Endometrial microvascular endothelial cells (primary cell): Measurements from ENCODE around the gene PTPRT. TPM values are rescaled to one million over a fixed set of nuclear protein-coding genes. Genes with fewer than 3 reads are reported as not detected.

Experiments used
- in situ Hi-C: cut with HindIII; loops from 2 replicates; pipeline ENCODE4 v1.10.0; 2017; ENCODE audit warnings: low sequenced_read_pairs, low pct_unique_long_range_greater_than_20kb; ENCODE audit errors: inconsistent ontology term
- total RNA-seq: library from RNA; depleted of rRNA; stranded (reverse); fragments of >200 nt; gene quantifications from one replicate; pipeline ENCODE4 v1.2.3, GENCODE V29; 2015; ENCODE audit errors: inconsistent ontology term

The PTPRT gene
- total RNA-seq, 1 donor from 2014 or later, result not detected

- in situ Hi-C loops, result no loop called here
Observed at GRCh38 chr20:42895020-42895419, 294.7 kb downstream of the PTPRT start.

DNA sequence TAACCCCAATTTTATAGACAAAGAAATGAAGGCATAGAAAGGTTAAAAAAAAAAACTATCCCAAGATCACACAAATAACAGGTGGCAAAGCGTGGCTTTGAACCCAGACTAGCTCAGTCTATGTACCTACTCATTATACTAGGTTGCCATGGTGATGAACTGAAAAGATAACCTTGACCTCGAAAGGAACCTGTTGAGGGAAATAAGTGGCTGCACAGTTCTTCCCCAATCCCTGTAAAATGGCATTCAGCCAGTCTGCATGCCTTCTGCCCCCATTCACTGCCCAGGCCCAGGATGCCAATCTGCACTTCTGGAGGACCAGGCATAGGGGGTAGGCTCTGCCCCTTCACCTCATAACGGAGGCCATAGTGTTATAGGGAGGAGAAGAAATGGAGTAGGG, 295.2 kb downstream of the PTPRT start:
- in situ Hi-C loops, result no loop called here

- in situ Hi-C loops, result no loop called here
Observed at GRCh38 chr20:42889517-42889916, 300.2 kb downstream of the PTPRT start.

DNA sequence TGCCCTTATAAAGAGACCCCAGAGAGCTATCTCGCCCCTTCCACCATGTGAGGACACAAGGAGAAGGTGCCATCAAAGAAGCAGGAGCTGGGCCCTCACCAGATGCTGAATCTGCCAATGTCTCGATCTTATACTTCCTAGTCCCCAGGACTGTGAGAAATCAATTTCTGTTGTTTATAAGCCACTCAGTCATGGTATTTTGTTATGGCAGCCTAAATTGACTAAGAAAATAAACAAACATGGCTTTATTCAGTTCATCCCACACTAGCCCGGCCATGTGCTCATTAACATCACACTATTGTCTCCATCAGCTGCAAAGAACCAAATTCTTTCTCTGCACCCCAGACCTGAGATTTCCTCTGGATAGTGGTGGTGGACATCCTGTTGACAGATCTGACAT, 302.4 kb downstream of the PTPRT start:
- in situ Hi-C loops, result no loop called here

GRCh38 chr20:42886801-42887200, 302.9 kb downstream of the PTPRT start:
- in situ Hi-C loops, result no loop called here

GRCh38 chr20:42886046-42886445, 303.7 kb downstream of the PTPRT start:
- in situ Hi-C loops, result no loop called here

- in situ Hi-C loops, result no loop called here
Observed at GRCh38 chr20:42875581-42875980, 314.1 kb downstream of the PTPRT start.

- in situ Hi-C loops, result no loop called here
Observed at GRCh38 chr20:42873259-42873658, 316.4 kb downstream of the PTPRT start.

DNA sequence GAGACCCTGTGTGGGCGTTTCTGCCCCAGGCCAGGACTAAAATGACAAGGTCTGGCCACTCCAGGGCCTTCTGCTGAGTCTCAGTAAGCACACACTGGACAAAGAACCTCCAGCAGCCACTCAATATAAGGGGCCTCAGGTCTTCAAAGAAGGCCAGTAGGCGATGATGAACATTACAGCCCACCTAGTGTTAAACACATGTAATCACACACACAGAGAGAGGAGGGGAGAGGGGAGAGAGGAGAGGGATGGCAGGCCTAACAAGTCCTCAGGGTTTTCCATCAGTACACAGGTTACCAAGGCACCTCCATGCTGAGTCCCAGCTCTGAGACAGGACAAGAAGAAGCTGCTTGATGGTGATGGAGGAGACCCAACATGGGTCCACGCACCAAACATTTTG, 325.6 kb downstream of the PTPRT start:
- in situ Hi-C loops, result no loop called here

- in situ Hi-C loops, result no loop called here
Observed at GRCh38 chr20:42862446-42862845, 327.3 kb downstream of the PTPRT start.

DNA sequence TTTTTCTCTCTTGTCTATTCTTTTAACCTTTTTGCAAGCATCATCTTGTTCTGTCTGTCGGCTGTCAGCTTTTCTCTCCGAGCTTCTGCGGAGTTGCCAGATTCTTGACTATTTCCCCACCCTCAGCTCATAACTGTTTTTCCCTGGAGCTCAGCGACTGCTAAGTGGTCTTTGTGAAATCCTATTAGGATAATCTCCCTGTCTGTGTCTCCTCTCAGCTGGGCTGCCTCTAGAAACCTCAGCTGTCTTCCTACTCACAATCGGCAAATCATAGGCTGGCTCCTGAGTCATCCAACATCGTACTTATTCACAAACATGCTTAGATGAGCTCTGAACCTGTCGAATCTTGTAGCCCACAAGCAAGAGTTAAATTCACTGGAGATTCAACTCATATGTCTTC, 332.3 kb downstream of the PTPRT start:
- in situ Hi-C loops, result no loop called here

DNA sequence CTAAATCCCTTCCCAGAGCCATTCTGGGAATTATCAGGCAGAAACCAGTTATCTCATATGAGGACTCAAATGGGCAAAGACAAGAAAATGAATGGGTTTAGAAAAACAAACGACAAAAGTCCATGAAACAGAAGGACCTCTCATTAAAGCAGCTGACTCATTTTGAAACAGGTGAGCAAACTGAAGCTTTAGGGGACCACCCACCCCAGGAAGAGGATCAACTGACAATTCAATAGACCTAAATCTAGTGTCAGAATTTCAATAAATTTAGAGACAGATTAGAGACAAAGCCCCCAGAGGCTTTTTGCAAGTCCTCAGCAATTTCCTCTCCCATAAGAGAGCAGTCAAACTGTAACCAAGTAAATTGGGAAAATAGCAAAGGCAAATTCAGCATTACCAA, 333.8 kb downstream of the PTPRT start:
- in situ Hi-C loops, result no loop called here

GRCh38 chr20:42852691-42853090, 337.0 kb downstream of the PTPRT start:
- in situ Hi-C loops, result no loop called here

DNA sequence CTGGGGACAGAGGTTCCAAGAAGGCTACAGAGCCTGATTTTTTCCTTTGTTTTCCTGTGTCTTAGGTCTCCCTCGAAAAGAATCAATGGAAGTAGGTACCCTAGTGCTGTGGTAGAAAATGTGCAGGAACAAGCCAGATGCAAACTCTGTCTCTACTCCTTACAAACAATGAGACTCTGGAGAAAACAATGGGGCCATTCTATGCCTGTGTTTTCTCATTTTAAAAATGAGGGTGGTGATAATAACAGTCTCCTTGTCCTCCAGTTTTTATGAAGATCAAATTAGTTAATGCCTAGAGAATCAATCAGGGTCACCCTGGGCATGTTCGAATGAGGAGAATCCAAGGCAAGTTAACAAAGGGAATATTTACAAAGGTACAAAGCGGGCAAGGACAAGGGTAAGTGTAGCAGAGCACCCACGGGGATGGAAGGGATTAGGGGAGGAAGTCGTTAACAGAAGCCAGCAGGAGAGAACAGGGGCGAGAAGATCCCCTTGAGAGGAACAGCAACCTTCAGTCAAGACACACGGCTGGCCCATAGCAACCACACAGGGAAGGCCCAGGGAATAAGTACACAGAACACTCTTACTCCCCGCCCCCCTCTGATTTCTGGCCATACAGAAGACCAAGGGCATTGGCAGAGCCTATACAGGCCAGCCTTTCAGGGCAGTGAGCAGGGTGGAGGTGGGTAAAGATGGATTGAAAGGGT, 342.8 kb downstream of the PTPRT start:
- in situ Hi-C loops, result no loop called here

- in situ Hi-C loops, result no loop called here
Observed at GRCh38 chr20:42844751-42845150, 345.0 kb downstream of the PTPRT start.

GRCh38 chr20:42837456-42837855, 352.2 kb downstream of the PTPRT start:
- in situ Hi-C loops, result no loop called here

DNA sequence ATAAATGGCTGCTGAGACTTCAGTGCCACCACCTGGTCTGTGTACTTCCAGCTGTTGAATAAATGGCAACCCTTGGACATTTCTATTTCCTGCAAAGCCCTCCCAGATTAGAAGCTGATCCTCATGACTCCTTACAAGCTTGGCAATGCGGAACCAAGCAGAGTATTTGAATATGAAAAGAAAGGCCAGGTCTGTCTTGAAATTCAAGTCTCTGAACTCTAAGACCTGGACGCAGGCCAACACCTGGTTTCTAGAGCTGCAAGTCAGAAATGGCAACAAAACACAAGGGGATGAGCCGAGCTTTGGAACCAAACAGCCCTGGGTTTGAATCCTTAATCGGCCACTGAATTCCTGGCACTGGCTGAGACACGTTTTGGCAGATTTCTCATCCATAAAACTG, 353.4 kb downstream of the PTPRT start:
- in situ Hi-C loops, result no loop called here

DNA sequence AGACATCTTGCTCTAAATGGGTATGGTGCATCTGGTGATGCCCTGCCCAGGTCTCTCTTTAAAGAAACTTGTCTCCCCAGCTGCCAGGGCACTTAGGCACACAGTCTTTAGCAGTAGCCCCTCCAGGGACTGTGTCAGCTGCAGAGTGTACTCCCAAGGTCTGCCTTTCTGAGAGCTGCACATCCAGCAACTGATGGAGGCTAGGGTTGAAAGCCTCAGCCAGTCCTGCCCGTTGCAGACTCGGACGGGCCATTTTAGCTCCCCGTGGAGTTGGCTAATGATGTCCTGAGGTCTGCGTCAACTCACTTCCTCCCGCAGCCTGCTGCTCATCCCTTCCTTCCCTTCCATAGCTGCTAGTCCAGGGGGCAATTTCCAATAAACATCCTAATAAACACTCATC, 381.8 kb downstream of the PTPRT start:
- in situ Hi-C loops, result no loop called here

DNA sequence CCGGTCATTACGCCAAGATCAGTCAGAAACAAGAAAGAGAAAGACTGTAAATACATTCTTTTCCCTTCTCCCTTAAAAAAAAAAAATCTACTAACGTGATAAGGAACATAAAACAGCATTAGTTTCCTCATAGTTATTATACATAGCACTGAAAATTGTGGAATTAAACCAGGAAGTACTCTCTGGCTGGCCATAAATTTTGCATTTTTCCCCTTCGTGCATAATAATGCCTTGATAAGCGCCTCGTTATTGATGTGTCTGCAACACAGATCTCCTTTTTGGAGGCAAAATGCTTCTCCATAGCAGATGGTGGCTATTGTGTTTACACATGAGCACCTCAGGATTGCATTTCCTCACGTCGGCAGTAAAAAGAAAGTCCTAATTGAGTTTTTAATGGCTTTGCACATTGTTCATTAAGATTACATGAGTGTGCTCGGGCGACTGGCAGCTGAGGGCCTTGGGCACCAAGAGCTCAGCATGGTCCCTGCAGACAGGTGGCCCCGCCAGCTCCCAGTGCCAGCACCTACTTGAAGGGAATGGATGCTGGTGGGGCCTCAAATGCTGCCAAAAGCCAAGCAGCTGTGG, 394.5 kb downstream of the PTPRT start:
- in situ Hi-C loops, result no loop called here

- in situ Hi-C loops, result no loop called here
Observed at GRCh38 chr20:42792052-42792451, 397.7 kb downstream of the PTPRT start.

GRCh38 chr20:42790111-42790510, 399.6 kb downstream of the PTPRT start:
- in situ Hi-C loops, result no loop called here
